ENCODE results near the gene TPM1.

Gene TPM1

GRCh38 chr15:63061975-63062374, 19.4 kb downstream of the TPM1 start:
- Histone ChIP-seq H3K27ac (ENCODE audit: low read depth, low read length) (no peak overlapping the region), H3K56ac (ENCODE audit: low read length) (no peak overlapping the region), H3K9ac (ENCODE audit: low read length) (no peak overlapping the region), H3K4ac (ENCODE audit: low read depth, low read length) (no peak overlapping the region), H3K36me3 (ENCODE audit: control insufficient read depth, insufficient read depth, low read length) (peaks cover 32% of the 10 kb centered on the region), H3K79me2 (ENCODE audit: control insufficient read depth, insufficient read depth, low read length) (no peaks in the 10 kb centered on the region), H2BK5ac (ENCODE audit: low read length) (no peak overlapping the region), H3K4me3 (ENCODE audit: low read length) (no peak overlapping the region), H2AK5ac (ENCODE audit: low read length) (no peak overlapping the region), H3K27me3 (ENCODE audit: insufficient read depth, low read length, poor library complexity) (no peaks in the 10 kb centered on the region), H3K23ac (ENCODE audit: low read length) (no peak overlapping the region), H3K18ac (ENCODE audit: low read length) (no peak overlapping the region), H4K5ac (ENCODE audit: low read length) (no peak overlapping the region), H3K4me1 (ENCODE audit: control insufficient read depth, low read depth, low read length) (no peaks in the 10 kb centered on the region), H2BK120ac (ENCODE audit: low read depth, low read length) (no peak overlapping the region), H4K8ac (ENCODE audit: low read depth, low read length) (no peak overlapping the region), H2BK15ac (replicated peaks; ENCODE audit: low read depth) (no peak overlapping the region), H3K79me1 (ENCODE audit: low read length) (peaks cover 7% of the 10 kb centered on the region), H3K4me2 (ENCODE audit: low read length) (no peak overlapping the region)
- WGBS (ENCODE audit: extremely low coverage, insufficient coverage, low lambda C conversion rate), result no CpG with 5 or more reads among the region's 4 CpGs
- no peak for DNase-seq

- H3K4ac ChIP-seq (ENCODE audit: low read depth, low read length), result no peak overlapping the region
- no peak overlapping the region for H4K5ac ChIP-seq (ENCODE audit: low read length)
- H2BK15ac ChIP-seq (replicated peaks; ENCODE audit: low read depth), result no peak overlapping the region
- H3K79me1 ChIP-seq (ENCODE audit: low read length), result peaks cover 2% of the 10 kb centered on the region
- H4K8ac ChIP-seq (ENCODE audit: low read depth, low read length), result no peak overlapping the region
- no peak overlapping the region for H3K27ac ChIP-seq (ENCODE audit: low read depth, low read length)
- H3K9ac ChIP-seq (ENCODE audit: low read length), result no peak overlapping the region
- no peak overlapping the region for H2AK5ac ChIP-seq (ENCODE audit: low read length)
- no CpG with 5 or more reads among the region's 2 CpGs for whole genome bisulfite sequencing (ENCODE audit: extremely low coverage, insufficient coverage, low lambda C conversion rate)
- no peak overlapping the region for H3K4me2 ChIP-seq (ENCODE audit: low read length)
- DNase-seq, result no peak
- H2BK120ac ChIP-seq (ENCODE audit: low read depth, low read length), result no peak overlapping the region
- no peak overlapping the region for H2BK5ac ChIP-seq (ENCODE audit: low read length)
- no peak overlapping the region for H3K4me3 ChIP-seq (ENCODE audit: low read length)
- H3K18ac ChIP-seq (ENCODE audit: low read length), result no peak overlapping the region
- H3K4me1 ChIP-seq (ENCODE audit: control insufficient read depth, low read depth, low read length), result no peaks in the 10 kb centered on the region
- no peak overlapping the region for H3K23ac ChIP-seq (ENCODE audit: low read length)
- peaks cover 27% of the 10 kb centered on the region for H3K36me3 ChIP-seq (ENCODE audit: control insufficient read depth, insufficient read depth, low read length)
- no peaks in the 10 kb centered on the region for H3K79me2 ChIP-seq (ENCODE audit: control insufficient read depth, insufficient read depth, low read length)
- no peaks in the 10 kb centered on the region for H3K27me3 ChIP-seq (ENCODE audit: insufficient read depth, low read length, poor library complexity)
- no peak overlapping the region for H3K56ac ChIP-seq (ENCODE audit: low read length)
Measured at GRCh38 chr15:63063164-63063756, 20.7 kb downstream of the TPM1 start.

- Histone ChIP-seq H3K79me1 (ENCODE audit: low read length) (peaks cover 2% of the 10 kb centered on the region), H2BK15ac (replicated peaks; ENCODE audit: low read depth) (no peak overlapping the region), H3K36me3 (ENCODE audit: control insufficient read depth, insufficient read depth, low read length) (peaks cover 29% of the 10 kb centered on the region), H2AK5ac (ENCODE audit: low read length) (no peak overlapping the region), H3K9ac (ENCODE audit: low read length) (no peak overlapping the region), H3K18ac (ENCODE audit: low read length) (no peak overlapping the region), H3K4me2 (ENCODE audit: low read length) (no peak overlapping the region), H2BK120ac (ENCODE audit: low read depth, low read length) (no peak overlapping the region), H4K8ac (ENCODE audit: low read depth, low read length) (no peak overlapping the region), H3K27me3 (ENCODE audit: insufficient read depth, low read length, poor library complexity) (no peaks in the 10 kb centered on the region), H3K23ac (ENCODE audit: low read length) (no peak overlapping the region), H3K79me2 (ENCODE audit: control insufficient read depth, insufficient read depth, low read length) (no peaks in the 10 kb centered on the region), H3K27ac (ENCODE audit: low read depth, low read length) (no peak overlapping the region), H3K4me1 (ENCODE audit: control insufficient read depth, low read depth, low read length) (no peaks in the 10 kb centered on the region), H2BK5ac (ENCODE audit: low read length) (no peak overlapping the region), H3K4me3 (ENCODE audit: low read length) (no peak overlapping the region), H3K56ac (ENCODE audit: low read length) (no peak overlapping the region), H4K5ac (ENCODE audit: low read length) (no peak overlapping the region), H3K4ac (ENCODE audit: low read depth, low read length) (no peak overlapping the region)
- WGBS (ENCODE audit: extremely low coverage, insufficient coverage, low lambda C conversion rate), result no CpG with 5 or more reads among the region's 13 CpGs
- DNase-seq, result no peak
Measured at GRCh38 chr15:63063877-63064409, 21.4 kb downstream of the TPM1 start.

- Histone ChIP-seq H2BK120ac (ENCODE audit: low read depth, low read length) (no peak overlapping the region), H3K4ac (ENCODE audit: low read depth, low read length) (no peak overlapping the region), H3K79me1 (ENCODE audit: low read length) (peaks cover 2% of the 10 kb centered on the region), H3K4me1 (ENCODE audit: control insufficient read depth, low read depth, low read length) (no peaks in the 10 kb centered on the region), H3K36me3 (ENCODE audit: control insufficient read depth, insufficient read depth, low read length) (peaks cover 26% of the 10 kb centered on the region), H3K23ac (ENCODE audit: low read length) (no peak overlapping the region), H3K4me3 (ENCODE audit: low read length) (no peak overlapping the region), H4K5ac (ENCODE audit: low read length) (no peak overlapping the region), H2BK15ac (replicated peaks; ENCODE audit: low read depth) (no peak overlapping the region), H3K27ac (ENCODE audit: low read depth, low read length) (no peak overlapping the region), H3K79me2 (ENCODE audit: control insufficient read depth, insufficient read depth, low read length) (no peaks in the 10 kb centered on the region), H3K56ac (ENCODE audit: low read length) (no peak overlapping the region), H2AK5ac (ENCODE audit: low read length) (no peak overlapping the region), H3K9ac (ENCODE audit: low read length) (no peak overlapping the region), H3K18ac (ENCODE audit: low read length) (no peak overlapping the region), H3K27me3 (ENCODE audit: insufficient read depth, low read length, poor library complexity) (no peaks in the 10 kb centered on the region), H2BK5ac (ENCODE audit: low read length) (no peak overlapping the region), H4K8ac (ENCODE audit: low read depth, low read length) (no peak overlapping the region), H3K4me2 (ENCODE audit: low read length) (no peak overlapping the region)
- WGBS (ENCODE audit: extremely low coverage, insufficient coverage, low lambda C conversion rate), result no CpG with 5 or more reads among the region's 8 CpGs
- DNase-seq, result no peak
Measured at GRCh38 chr15:63065262-63066221, 23.0 kb downstream of the TPM1 start.

- Histone ChIP-seq H3K27me3 (ENCODE audit: insufficient read depth, low read length, poor library complexity) (no peaks in the 10 kb centered on the region), H2BK120ac (ENCODE audit: low read depth, low read length) (no peak overlapping the region), H4K5ac (ENCODE audit: low read length) (no peak overlapping the region), H3K9ac (ENCODE audit: low read length) (no peak overlapping the region), H3K79me1 (ENCODE audit: low read length) (peaks cover 2% of the 10 kb centered on the region), H3K18ac (ENCODE audit: low read length) (no peak overlapping the region), H2BK5ac (ENCODE audit: low read length) (no peak overlapping the region), H3K4me2 (ENCODE audit: low read length) (no peak overlapping the region), H3K27ac (ENCODE audit: low read depth, low read length) (no peak overlapping the region), H3K23ac (ENCODE audit: low read length) (no peak overlapping the region), H3K4me1 (ENCODE audit: control insufficient read depth, low read depth, low read length) (no peaks in the 10 kb centered on the region), H3K36me3 (ENCODE audit: control insufficient read depth, insufficient read depth, low read length) (peaks cover 21% of the 10 kb centered on the region), H2BK15ac (replicated peaks; ENCODE audit: low read depth) (no peak overlapping the region), H3K56ac (ENCODE audit: low read length) (no peak overlapping the region), H3K79me2 (ENCODE audit: control insufficient read depth, insufficient read depth, low read length) (no peaks in the 10 kb centered on the region), H3K4me3 (ENCODE audit: low read length) (no peak overlapping the region), H4K8ac (ENCODE audit: low read depth, low read length) (no peak overlapping the region), H2AK5ac (ENCODE audit: low read length) (no peak overlapping the region), H3K4ac (ENCODE audit: low read depth, low read length) (no peak overlapping the region)
- no peak for DNase-seq
- WGBS (ENCODE audit: extremely low coverage, insufficient coverage, low lambda C conversion rate), result no CpG with 5 or more reads among the region's 3 CpGs
Measured at GRCh38 chr15:63066272-63066671, 23.7 kb downstream of the TPM1 start.

Data from mesendoderm (in vitro differentiated cells).